ENCODE data around the gene KRTAP6-1. TPM values are rescaled to one million over a fixed set of nuclear protein-coding genes. Genes with fewer than 3 reads are reported as not detected.

KRTAP6-1 gene
- total RNA-seq, 1 experiment from 2014 or later, result not detected

- intact Hi-C loops (cut with micrococcal nuclease; ENCODE audit: unreplicated experiment), result no loop called here
- no peaks in the 10 kb centered on the region for H3K4me1 ChIP-seq (ENCODE audit: insufficient read depth, low read length, poor library complexity, severe bottlenecking)
- ChIA-PET POLR2A (ENCODE audit: low non-redundant PET) (no interaction called here), CTCF (no interaction called here)
- no peak for DNase-seq (ENCODE audit: low spot score)
- peaks cover 5% of the 10 kb centered on the region for H3K9me3 ChIP-seq (ENCODE audit: low read depth, low read length, poor library complexity, severe bottlenecking)
- H3K4me3 ChIP-seq (ENCODE audit: low read depth, low read length, poor library complexity, severe bottlenecking), result no peak overlapping the region
- no peaks in the 10 kb centered on the region for H3K36me3 ChIP-seq (ENCODE audit: insufficient read depth, low read length, poor library complexity, severe bottlenecking)
- no peak overlapping the region for H3K27ac ChIP-seq (ENCODE audit: low read depth, low read length, poor library complexity, severe bottlenecking)
- TF ChIP-seq, protein P1, sequence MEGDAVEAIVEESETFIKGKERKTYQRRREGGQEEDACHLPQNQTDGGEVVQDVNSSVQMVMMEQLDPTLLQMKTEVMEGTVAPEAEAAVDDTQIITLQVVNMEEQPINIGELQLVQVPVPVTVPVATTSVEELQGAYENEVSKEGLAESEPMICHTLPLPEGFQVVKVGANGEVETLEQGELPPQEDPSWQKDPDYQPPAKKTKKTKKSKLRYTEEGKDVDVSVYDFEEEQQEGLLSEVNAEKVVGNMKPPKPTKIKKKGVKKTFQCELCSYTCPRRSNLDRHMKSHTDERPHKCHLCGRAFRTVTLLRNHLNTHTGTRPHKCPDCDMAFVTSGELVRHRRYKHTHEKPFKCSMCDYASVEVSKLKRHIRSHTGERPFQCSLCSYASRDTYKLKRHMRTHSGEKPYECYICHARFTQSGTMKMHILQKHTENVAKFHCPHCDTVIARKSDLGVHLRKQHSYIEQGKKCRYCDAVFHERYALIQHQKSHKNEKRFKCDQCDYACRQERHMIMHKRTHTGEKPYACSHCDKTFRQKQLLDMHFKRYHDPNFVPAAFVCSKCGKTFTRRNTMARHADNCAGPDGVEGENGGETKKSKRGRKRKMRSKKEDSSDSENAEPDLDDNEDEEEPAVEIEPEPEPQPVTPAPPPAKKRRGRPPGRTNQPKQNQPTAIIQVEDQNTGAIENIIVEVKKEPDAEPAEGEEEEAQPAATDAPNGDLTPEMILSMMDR (conservative IDR thresholded peaks at IDR 0.05; ENCODE audit: low read depth, low read length), result no peak
- no peak for TF ChIP-seq EZH2 (IDR thresholded peaks at IDR 0.05; ENCODE audit: borderline replicate concordance, low read depth, low read length, poor library complexity, severe bottlenecking)
- BruUV-seq (replicated peaks), result no TSS peak
- no peaks in the 10 kb centered on the region for H3K27me3 ChIP-seq (replicated peaks; ENCODE audit: insufficient read depth, low read depth, low read length, poor library complexity)
These were observed 15.5 kb upstream of the KRTAP6-1 start for GRCh38 chr21:30629200-30629599.

- no TSS peak for BruUV-seq (replicated peaks)
- POLR2A ChIA-PET (ENCODE audit: low non-redundant PET), result no interaction called here
- no peaks in the 10 kb centered on the region for H3K4me1 ChIP-seq (ENCODE audit: insufficient read depth, low read length, poor library complexity, severe bottlenecking)
- DNase-seq (ENCODE audit: low spot score), result no peak
- intact Hi-C loops (cut with micrococcal nuclease; ENCODE audit: unreplicated experiment), result no loop called here
- no peaks in the 10 kb centered on the region for H3K36me3 ChIP-seq (ENCODE audit: insufficient read depth, low read length, poor library complexity, severe bottlenecking)
- H3K4me3 ChIP-seq (ENCODE audit: low read depth, low read length, poor library complexity, severe bottlenecking), result no peak overlapping the region
- CTCF ChIA-PET, result no interaction called here
- no peaks in the 10 kb centered on the region for H3K27me3 ChIP-seq (replicated peaks; ENCODE audit: insufficient read depth, low read depth, low read length, poor library complexity)
- TF ChIP-seq, protein P1 (conservative IDR thresholded peaks at IDR 0.05; ENCODE audit: low read depth, low read length), result no peak
- no peak for TF ChIP-seq EZH2 (IDR thresholded peaks at IDR 0.05; ENCODE audit: borderline replicate concordance, low read depth, low read length, poor library complexity, severe bottlenecking)
- no peaks in the 10 kb centered on the region for H3K9me3 ChIP-seq (ENCODE audit: low read depth, low read length, poor library complexity, severe bottlenecking)
- H3K27ac ChIP-seq (ENCODE audit: low read depth, low read length, poor library complexity, severe bottlenecking), result no peak overlapping the region
These were observed 14.4 kb upstream of the KRTAP6-1 start for GRCh38 chr21:30628109-30628508.

GRCh38 chr21:30625449-30626165 is 11.9 kb upstream of the KRTAP6-1 start:
- CTCF ChIA-PET, result no interaction called here
- intact Hi-C loops (cut with micrococcal nuclease; ENCODE audit: unreplicated experiment), result no loop called here
- DNase-seq (ENCODE audit: low spot score), result no peak

More at GRCh38 chr21:30625449-30626165, 11.9 kb upstream of the KRTAP6-1 start:
- Histone ChIP-seq H3K4me3 (ENCODE audit: low read depth, low read length, poor library complexity, severe bottlenecking) (no peak overlapping the region), H3K9me3 (ENCODE audit: low read depth, low read length, poor library complexity, severe bottlenecking) (no peaks in the 10 kb centered on the region), H3K4me1 (ENCODE audit: insufficient read depth, low read length, poor library complexity, severe bottlenecking) (no peaks in the 10 kb centered on the region), H3K27me3 (replicated peaks; ENCODE audit: insufficient read depth, low read depth, low read length, poor library complexity) (no peaks in the 10 kb centered on the region), H3K36me3 (ENCODE audit: insufficient read depth, low read length, poor library complexity, severe bottlenecking) (no peaks in the 10 kb centered on the region), H3K27ac (ENCODE audit: low read depth, low read length, poor library complexity, severe bottlenecking) (no peak overlapping the region)
- TF ChIP-seq, protein P1 (conservative IDR thresholded peaks at IDR 0.05; ENCODE audit: low read depth, low read length), result no peak
- no peak for TF ChIP-seq EZH2 (IDR thresholded peaks at IDR 0.05; ENCODE audit: borderline replicate concordance, low read depth, low read length, poor library complexity, severe bottlenecking)
- BruUV-seq (replicated peaks), result no TSS peak
- POLR2A ChIA-PET (ENCODE audit: low non-redundant PET), result no interaction called here
